Motor neuron (in vitro differentiated cells): ENCODE results near the gene MFGE8. TPM values are rescaled to one million over a fixed set of nuclear protein-coding genes. Genes with fewer than 3 reads are reported as not detected.
A peak's percentile ranks its signal among the peaks of the same experiment; 100 is the strongest.

Experiments
- ATAC-seq, 8 experiments: fragments of 200-7000 bp; cut with Tn5 transposase; replicated peaks in 6 of 8; 2 replicates each; pipeline ENCODE4 v1.8.0; 2021; ENCODE audit warnings: mild to moderate bottlenecking in 8 of 8, moderate library complexity in 8 of 8
- H3K27ac ChIP-seq, 2 donors: fragments of 250-450 bp; sonication (Bioruptor Pico); 2 replicates each; pipeline ENCODE4 v1.9.0; 2021; ENCODE audit warnings: antibody characterized with exemption in 2 of 2, mild to moderate bottlenecking in 2 of 2, moderate library complexity in 1 of 2
- H3K4me1 ChIP-seq, 2 donors: fragments of 250-450 bp; sonication (Bioruptor Pico); replicated peaks in 1 of 2; 2 replicates each; pipeline ENCODE4 v1.6.1; 2021; ENCODE audit warnings: antibody characterized with exemption in 2 of 2, mild to moderate bottlenecking in 2 of 2, moderate library complexity in 1 of 2
- H3K4me3 ChIP-seq, 5 donors: fragments of 250-450 bp; sonication (Bioruptor Pico); 2 replicates each; pipeline ENCODE4 v1.9.0; 2021; ENCODE audit warnings: antibody characterized with exemption in 5 of 5, mild to moderate bottlenecking in 5 of 5, moderate library complexity in 4 of 5
- WGBS, 10 experiments: fragments of 450-650 bp; shearing (Covaris generic); methylation state at CpG; one replicate each; pipeline ENCODE4 v1.0.0; 2022; 5-methylcytosine and 5-hydroxymethylcytosine counted together
- in situ Hi-C, 9 experiments: fragments of 400-800 bp; cut with MboI; loops; one replicate each; pipeline ENCODE4 v1.15.0; 2021; ENCODE audit warnings: low sequenced_read_pairs in 9 of 9, low pct_unique_long_range_greater_than_20kb in 2 of 9; ENCODE audit not compliant: unreplicated experiment in 9 of 9
- total RNA-seq, 8 experiments: library from RNA; unstranded; fragments of 300-600 nt; gene quantifications; 2 replicates each; pipeline versions ENCODE4 v1.2.3 to v1.2.4, GENCODE V29; 2022

Gene MFGE8
- total RNA-seq, 8 experiments from 2014 or later, result 7.4 to 60.1 (median 33.8) TPM

DNA sequence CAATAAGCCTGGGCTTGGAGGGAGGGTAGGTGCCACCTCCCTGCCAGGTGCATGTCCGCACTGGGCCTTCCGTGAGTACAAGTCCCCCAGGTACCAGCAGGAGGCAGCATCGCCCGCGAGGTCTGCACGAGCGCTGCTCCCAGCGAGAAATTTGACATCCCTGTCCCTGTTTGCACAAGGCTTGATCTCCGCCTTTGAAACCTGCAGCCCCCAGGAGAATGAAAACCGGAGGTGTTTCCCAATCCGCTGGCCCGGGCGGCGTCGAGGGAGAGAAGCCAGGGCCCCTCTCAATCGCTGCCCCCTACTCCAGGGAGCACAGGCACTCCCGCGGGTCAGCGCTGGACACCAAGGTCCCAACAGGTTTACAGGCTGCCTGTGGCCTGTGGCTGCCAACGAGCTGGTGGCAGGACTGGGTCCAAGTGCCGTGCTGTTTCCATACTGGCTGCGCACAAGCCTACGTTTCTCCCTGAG lies 18.8 kb downstream of the MFGE8 start:
- Histone ChIP-seq H3K4me3 (peak overlapping the region in 1 of 5 donors; percentile 16), H3K27ac (no peak overlapping the region), H3K4me1 (peaks cover 3 to 14% of the 10 kb centered on the region in 2 donors)
- 0 to 48% (median 12%) methylated on average over 1 to 11 of the region's 23 CpGs; no CpG with 5 or more reads in 5 of the 10 experiments for WGBS, 10 experiments
- in situ Hi-C loops, result no loop called here
- ATAC-seq, result peak in 3 of 8 experiments; percentile 8 to 13 (median 12)

DNA sequence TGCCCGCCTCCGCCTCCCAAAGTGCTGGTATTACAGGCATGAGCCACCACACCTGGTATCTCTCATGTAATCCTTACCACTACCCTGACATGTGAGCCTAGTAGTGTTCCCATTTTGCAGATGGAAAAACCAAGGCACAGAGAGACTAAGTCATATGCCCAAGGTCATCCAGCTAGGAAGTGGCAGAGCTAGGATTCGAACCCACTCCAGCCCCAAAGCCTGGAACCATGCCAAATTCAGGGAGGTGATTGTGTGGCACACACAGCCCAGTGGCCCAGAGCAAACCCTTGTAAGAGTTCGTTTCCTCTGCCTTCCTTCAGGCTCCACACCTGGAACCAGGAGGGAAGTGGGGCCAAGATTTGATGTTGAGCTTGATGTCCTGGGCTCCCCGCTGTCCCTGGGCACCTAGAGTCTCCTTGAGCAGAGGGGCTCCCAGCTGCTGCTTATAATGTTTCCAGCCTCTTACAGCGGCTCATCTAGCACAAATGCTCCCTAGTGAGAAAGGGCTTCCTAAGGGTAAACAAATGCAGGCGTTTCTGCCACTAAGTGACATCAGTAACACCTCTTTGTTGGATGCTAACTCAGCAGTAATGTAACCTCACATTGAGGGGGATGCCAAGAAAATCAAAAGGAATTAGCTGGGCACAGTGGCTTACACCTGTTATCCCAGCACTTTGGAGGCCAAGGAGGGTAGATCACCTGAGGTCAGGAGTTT lies 21.5 kb downstream of the MFGE8 start:
- in situ Hi-C loops, result no loop called here
- Histone ChIP-seq H3K27ac (no peak overlapping the region), H3K4me3 (no peak overlapping the region), H3K4me1 (peaks cover 0 to 5% of the 10 kb centered on the region in 2 donors)
- WGBS, 10 experiments, result 17 to 100% (median 62%) methylated on average over 1 to 5 of the region's 7 CpGs; no CpG with 5 or more reads in 1 of the 10 experiments
- no peak for ATAC-seq

DNA sequence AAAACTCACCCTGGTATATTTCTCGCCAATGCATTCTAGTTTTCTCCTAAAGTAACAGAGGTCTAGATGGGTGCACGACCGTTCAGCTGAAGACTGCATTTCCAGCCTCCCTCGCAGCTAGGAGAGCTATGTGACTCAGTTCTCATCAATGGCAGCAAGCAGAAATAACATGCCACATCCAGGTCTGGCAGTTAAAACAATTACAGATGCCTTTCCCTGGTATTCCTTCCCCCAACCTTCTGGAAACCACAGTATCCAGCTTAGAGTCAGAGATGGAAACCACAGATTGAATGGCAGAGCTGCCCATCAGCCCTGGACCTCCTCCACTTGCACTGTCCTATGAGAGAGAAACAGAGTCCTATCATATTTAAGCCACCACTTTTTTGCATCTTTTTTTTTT lies 22.7 kb downstream of the MFGE8 start:
- in situ Hi-C loops, result no loop called here
- ATAC-seq, result no peak
- 60 to 100% (median 79%) methylated on average over 1 to 4 of the region's 4 CpGs; no CpG with 5 or more reads in 4 of the 10 experiments for WGBS, 10 experiments

DNA sequence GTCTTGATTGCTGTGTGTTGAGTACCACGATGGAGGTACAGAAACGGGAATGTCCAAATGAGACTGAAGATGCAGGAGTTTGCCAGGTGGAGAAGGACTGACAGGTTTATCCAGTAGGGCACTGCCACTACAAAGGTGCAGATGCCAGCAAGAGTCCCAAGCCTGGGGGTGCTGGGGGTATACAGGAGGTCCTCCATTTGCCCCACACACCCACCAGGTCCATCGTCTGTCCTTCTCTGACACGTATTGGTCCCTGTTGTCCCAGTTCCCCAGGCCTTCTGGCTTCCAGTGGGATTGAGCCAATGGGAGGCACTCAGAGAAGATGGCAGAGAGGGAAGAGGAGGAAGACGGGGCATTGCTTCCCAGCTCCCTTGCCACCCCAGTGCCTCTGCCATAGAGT lies 24.5 kb downstream of the MFGE8 start:
- WGBS, 10 experiments, result 32 to 100% (median 90%) methylated on average over 1 to 2 of the region's 5 CpGs; no CpG with 5 or more reads in 5 of the 10 experiments
- H3K4me1 ChIP-seq, result no peaks in the 10 kb centered on the region
- ATAC-seq, result no peak
- in situ Hi-C loops, result no loop called here
- no peak overlapping the region for H3K4me3 ChIP-seq
- no peak overlapping the region for H3K27ac ChIP-seq

More for the DNA sequence above, 22.7 kb downstream of the MFGE8 start:
- Histone ChIP-seq H3K4me3 (no peak overlapping the region), H3K4me1 (no peaks in the 10 kb centered on the region), H3K27ac (no peak overlapping the region)

DNA sequence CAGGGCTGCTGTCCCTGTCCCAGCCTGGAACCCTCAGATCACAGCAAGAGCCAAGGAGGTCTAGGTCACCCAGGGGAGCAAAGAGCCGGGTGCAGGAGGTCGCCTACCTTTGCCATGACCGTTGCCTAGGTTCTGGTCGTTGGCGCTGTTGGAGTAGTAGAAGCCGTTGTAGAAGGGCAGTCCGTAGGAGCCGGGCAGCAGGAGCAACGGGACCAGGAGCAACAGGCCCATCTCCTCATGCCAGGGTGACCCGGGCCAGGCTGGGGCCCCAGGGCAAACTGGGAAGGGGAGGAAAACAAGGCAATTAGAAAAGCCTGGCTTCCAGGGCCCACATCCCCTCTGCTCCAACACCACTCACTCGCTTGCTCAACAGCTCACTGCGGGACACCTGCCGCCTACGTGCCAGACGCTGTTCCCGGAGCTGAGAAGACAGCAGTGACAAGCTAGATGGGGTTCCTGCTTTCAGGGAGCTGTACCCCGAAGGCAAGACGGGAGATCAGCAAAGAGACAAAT lies 26.1 kb downstream of the MFGE8 start:
- Histone ChIP-seq H3K27ac (no peak overlapping the region), H3K4me3 (no peak overlapping the region), H3K4me1 (peaks cover under 1 to 1% of the 10 kb centered on the region in 2 donors)
- in situ Hi-C loops, result no loop called here
- WGBS, 10 experiments, result 81 to 97% (median 88%) methylated on average over 2 to 9 of the region's 18 CpGs; no CpG with 5 or more reads in 6 of the 10 experiments
- no peak for ATAC-seq

DNA sequence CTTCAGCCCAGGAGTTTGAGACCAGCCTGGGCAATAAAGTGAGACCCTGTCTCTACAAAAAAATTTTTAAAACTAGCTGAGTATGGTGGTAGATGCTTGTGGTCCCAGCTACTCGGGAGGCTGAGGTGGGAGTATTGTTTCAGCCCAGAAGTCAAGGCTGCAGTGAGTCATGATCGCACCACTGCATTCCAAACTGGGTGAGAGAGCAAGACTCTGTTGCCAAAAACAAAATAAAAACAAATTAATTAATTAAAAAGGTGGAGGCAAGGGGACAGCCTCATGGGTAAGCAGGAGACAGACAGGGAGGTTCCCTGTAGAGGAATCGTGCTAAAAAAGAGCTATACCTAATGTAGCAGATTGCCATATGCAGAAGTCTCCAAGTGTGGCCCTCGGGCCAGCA lies 30.4 kb downstream of the MFGE8 start:
- no peak overlapping the region for H3K27ac ChIP-seq

DNA sequence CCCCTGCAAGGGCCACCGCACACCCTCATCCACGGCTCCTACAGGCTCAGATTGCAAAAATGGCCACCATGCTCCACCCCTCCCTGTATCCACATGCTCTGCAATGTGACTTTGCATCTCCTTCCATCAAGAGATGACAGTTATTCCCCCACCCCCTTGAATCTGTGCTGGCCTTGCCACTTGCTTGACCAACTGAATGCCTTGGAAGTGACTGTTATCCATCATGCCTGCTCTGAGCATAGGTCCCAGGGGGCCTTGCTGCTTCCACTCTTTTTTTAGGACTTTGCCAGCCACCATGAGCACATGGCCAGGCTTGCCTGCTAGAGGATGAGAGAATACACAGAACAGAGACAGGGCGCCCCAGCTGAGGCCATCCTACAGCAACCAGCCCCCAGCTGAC lies 31.4 kb downstream of the MFGE8 start:
- in situ Hi-C loops, result no loop called here
- ATAC-seq, result peak in 4 of 8 experiments; percentile 26 to 91 (median 90)
- H3K4me3 ChIP-seq, result no peak overlapping the region
- peak overlapping the region in 1 of 2 donors; percentile 59 for H3K27ac ChIP-seq
- WGBS, 10 experiments, result 80 to 100% (median 100%) methylated on average over 1 to 3 of the region's 3 CpGs; no CpG with 5 or more reads in 7 of the 10 experiments
- peaks cover 4 to 9% of the 10 kb centered on the region in 2 donors for H3K4me1 ChIP-seq

More for the DNA sequence above, 30.4 kb downstream of the MFGE8 start:
- in situ Hi-C loops, result no loop called here
- H3K4me1 ChIP-seq, result peaks cover 4 to 9% of the 10 kb centered on the region in 2 donors
- WGBS, 10 experiments, result 0 to 100% (median 70%) methylated on average over 1 to 3 of the region's 4 CpGs; no CpG with 5 or more reads in 2 of the 10 experiments
- H3K4me3 ChIP-seq, result no peak overlapping the region
- peak in 1 of 8 experiments; percentile 60 for ATAC-seq

DNA sequence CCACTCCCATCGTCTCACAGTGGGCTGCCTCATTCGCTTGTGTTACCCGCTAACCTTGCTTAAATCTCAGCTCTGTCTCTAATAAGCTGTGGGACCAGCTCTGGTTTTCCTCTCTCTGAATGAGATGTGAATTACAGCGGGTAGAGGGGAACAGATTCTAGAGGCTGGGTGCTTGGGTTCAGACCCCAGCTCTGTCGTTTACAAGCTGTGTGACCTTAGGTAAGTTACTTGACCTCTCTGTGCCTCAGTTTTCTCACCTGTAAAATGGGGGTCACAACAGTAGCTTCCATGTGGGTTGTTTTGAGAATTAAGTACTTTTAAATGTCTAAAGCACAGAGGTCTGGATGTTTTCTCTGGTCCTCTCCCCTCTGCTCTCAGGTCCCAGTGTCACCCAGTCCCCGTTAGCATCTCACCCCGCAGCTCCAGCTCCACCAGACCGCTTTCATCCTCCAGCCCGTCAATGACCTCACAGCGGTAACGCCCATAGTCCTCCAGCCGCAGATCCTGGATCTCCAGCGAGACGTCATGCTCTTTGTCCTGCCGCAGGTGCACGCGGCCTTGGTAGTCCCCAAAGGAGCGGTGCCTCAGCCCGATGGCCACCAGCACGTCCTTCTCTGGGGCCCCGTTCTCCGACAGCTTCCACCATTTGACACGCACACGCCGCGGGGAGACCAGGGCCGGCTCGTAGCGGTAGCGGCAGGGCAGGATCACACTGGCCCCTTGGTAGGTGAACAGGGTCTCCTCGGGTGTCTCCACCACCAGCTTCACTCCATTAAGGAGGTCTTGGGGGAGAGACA lies 32.0 kb downstream of the MFGE8 start:
- Histone ChIP-seq H3K4me3 (no peak overlapping the region), H3K4me1 (peaks cover 4 to 9% of the 10 kb centered on the region in 2 donors), H3K27ac (peak overlapping the region in 1 of 2 donors; percentile 59)
- in situ Hi-C loops, result no loop called here
- ATAC-seq, result no peak
- 88 to 100% (median 98%) methylated on average over 1 to 19 of the region's 31 CpGs; no CpG with 5 or more reads in 3 of the 10 experiments for WGBS, 10 experiments

DNA sequence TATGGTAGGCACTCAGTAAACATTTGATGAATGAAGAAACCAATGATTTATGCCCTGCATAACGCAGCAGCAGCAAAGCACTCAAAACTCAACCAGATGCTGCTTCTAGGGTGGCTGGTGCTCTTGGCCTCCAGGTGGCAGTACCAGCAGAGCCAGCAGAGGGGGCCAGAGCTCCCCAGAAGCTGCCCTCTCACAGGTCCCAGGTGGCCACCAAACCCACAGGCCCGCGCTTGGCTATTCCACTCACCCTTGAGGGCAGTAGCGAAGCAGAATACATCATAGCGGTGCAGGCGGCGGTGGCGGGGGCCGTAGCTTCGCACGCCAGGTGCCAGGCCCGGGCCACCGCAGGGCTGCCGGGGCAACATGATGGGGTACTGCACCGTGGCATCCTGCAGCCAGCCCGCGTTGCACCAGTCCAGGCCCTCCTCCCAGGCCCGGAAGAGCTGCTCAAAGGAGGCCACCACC lies 34.4 kb downstream of the MFGE8 start:
- in situ Hi-C loops, result no loop called here
- Histone ChIP-seq H3K4me3 (no peak overlapping the region), H3K27ac (no peak overlapping the region), H3K4me1 (peaks cover 4 to 9% of the 10 kb centered on the region in 2 donors)
- WGBS, 10 experiments, result 70 to 93% (median 88%) methylated on average over 4 to 11 of the region's 18 CpGs; no CpG with 5 or more reads in 7 of the 10 experiments
- ATAC-seq, result peak; percentile 61 to 98 (median 83)

DNA sequence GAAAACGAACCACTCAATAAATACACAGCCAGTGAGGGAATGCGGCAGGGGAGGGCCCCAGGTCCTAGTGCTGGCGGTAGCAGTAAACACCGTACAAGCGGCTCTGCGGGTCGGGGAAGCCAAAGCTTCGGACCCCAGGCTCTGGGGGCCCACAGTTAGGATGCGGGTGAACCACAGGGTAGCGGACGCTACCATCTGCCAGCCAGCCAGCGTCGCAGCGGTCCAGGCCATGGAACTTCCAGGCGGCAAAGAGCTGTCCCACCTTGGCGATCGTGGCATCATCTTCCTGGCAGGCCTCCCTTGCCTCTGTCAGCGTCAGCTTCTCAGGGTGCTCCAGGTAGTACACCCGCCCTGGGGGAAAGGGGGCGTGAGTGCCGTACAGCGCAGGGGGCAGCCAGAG lies 35.3 kb downstream of the MFGE8 start:
- ATAC-seq, result no peak
- 33 to 100% (median 80%) methylated on average over 1 to 9 of the region's 22 CpGs; no CpG with 5 or more reads in 3 of the 10 experiments for WGBS, 10 experiments
- in situ Hi-C loops, result no loop called here
- H3K4me3 ChIP-seq, result no peak overlapping the region
- H3K27ac ChIP-seq, result no peak overlapping the region
- H3K4me1 ChIP-seq, result peaks cover 4 to 9% of the 10 kb centered on the region in 2 donors

DNA sequence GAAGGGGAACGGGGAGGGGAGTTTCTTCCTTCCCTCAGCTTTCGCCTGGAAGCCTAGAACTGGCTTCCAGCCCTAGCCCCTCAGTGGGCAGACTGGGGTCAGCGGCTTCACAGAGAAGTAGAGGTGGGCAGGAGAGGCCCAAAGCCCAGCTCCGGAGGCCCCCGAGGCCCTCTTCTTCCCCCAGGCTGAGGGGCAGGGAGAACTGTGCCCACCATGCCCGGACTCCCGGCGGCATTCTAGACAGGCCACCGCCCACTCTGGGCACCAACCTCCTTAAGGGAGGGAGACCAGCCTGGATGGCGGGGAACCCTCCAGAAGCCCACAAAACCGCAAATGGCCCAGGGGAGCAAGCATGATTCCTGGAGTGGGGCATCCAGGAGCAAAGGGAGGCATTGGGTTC lies 35.8 kb downstream of the MFGE8 start:
- ATAC-seq, result no peak
- H3K27ac ChIP-seq, result no peak overlapping the region
- WGBS, 10 experiments, result 60 to 100% (median 90%) methylated on average over 1 to 4 of the region's 11 CpGs; no CpG with 5 or more reads in 4 of the 10 experiments
- no peak overlapping the region for H3K4me3 ChIP-seq
- peaks cover 4 to 9% of the 10 kb centered on the region in 2 donors for H3K4me1 ChIP-seq
- in situ Hi-C loops, result no loop called here

DNA sequence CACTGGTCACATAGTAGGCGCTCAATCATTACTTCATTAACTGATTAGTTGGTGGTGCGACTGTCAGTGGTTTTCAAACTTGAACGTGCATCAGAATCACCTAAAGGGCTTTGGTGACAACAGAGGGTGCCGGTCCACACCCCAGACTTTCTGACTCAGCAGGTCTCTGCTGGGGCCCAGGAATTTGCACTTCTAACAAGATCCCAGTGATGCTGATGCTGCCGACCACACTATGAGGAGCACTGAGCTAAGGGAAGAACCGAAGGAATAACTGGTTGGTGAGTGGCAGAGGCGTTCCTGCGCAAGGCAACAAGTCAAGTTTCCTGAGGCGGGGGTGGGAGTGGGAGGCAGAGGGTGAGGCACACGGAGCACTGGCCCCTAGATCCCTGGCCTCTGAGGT lies 36.6 kb downstream of the MFGE8 start:
- no peak overlapping the region for H3K27ac ChIP-seq
- WGBS, 10 experiments, result 46 to 100% (median 86%) methylated on average over 2 to 7 of the region's 10 CpGs; no CpG with 5 or more reads in 2 of the 10 experiments
- peak in 2 of 8 experiments; percentile 29 to 58 for ATAC-seq
- no peak overlapping the region for H3K4me3 ChIP-seq
- H3K4me1 ChIP-seq, result peaks cover 0 to 2% of the 10 kb centered on the region in 2 donors
- in situ Hi-C loops, result no loop called here
